OCI-LY1 (cell line): ENCODE results near the gene PKIB.

Experiments
- H2AFZ ChIP-seq: fragments of 200-600 bp; sonication (generic), shearing (Covaris generic); 2 replicates; pipeline ENCODE4 v1.6.0; 2014; ENCODE audit warnings: antibody characterized with exemption, mild to moderate bottlenecking, low read length
- H3F3A ChIP-seq: fragments of 200-600 bp; sonication (generic), shearing (Covaris generic); 2 replicates; pipeline ENCODE4 v1.6.0; 2014; ENCODE audit warnings: mild to moderate bottlenecking, antibody characterized with exemption, low read length, moderate library complexity; ENCODE audit not compliant: insufficient read depth
- H3K27ac ChIP-seq: fragments of 200-600 bp; sonication (generic); 2 replicates; pipeline ENCODE4 v1.5.1; 2014; ENCODE audit warnings: low read length, mixed run types, mild to moderate bottlenecking, low read depth; ENCODE audit not compliant: poor library complexity, severe bottlenecking
- H3K27me3 ChIP-seq: fragments of 200-600 bp; sonication (generic); 2 replicates; pipeline ENCODE4 v1.6.0; 2014; ENCODE audit warnings: antibody characterized with exemption, mild to moderate bottlenecking, low read length, moderate library complexity; ENCODE audit not compliant: insufficient read depth
- H3K36me3 ChIP-seq: fragments of 200-600 bp; sonication (generic); 2 replicates; pipeline ENCODE4 v1.6.1; 2014; ENCODE audit warnings: mild to moderate bottlenecking, antibody characterized with exemption, low read length, moderate library complexity, mixed read lengths; ENCODE audit not compliant: insufficient read depth
- H3K4me1 ChIP-seq: fragments of 200-600 bp; sonication (generic); 2 replicates; pipeline ENCODE4 v1.5.1; 2014; ENCODE audit warnings: mild to moderate bottlenecking, low read length, moderate library complexity; ENCODE audit not compliant: insufficient read depth, severe bottlenecking
- H3K4me2 ChIP-seq: fragments of 200-600 bp; sonication (generic), shearing (Covaris generic); 2 replicates; pipeline ENCODE4 v1.6.1; 2014; ENCODE audit warnings: low read length
- H3K4me3 ChIP-seq: fragments of 200-600 bp; sonication (generic); 2 replicates; pipeline ENCODE4 v1.5.1; 2014; ENCODE audit warnings: low read length, low read depth, mild to moderate bottlenecking, mixed read lengths; ENCODE audit not compliant: poor library complexity, severe bottlenecking
- H3K79me2 ChIP-seq: fragments of 200-600 bp; shearing (Covaris generic); 2 replicates; pipeline ENCODE4 v1.6.1; 2016; ENCODE audit warnings: mixed run types, low read length, mixed read lengths; ENCODE audit not compliant: insufficient read depth
- H3K9ac ChIP-seq: fragments of 200-600 bp; sonication (generic), shearing (Covaris generic); 2 replicates; pipeline ENCODE4 v1.6.1; 2014; ENCODE audit warnings: mild to moderate bottlenecking, low read length, mixed read lengths
- H3K9me2 ChIP-seq: fragments of 200-600 bp; sonication (generic), shearing (Covaris generic); 2 replicates; pipeline ENCODE4 v1.6.1; 2014; ENCODE audit warnings: low read depth, mild to moderate bottlenecking, low read length, mixed read lengths
- H3K9me3 ChIP-seq: fragments of 200-600 bp; shearing (Covaris generic); 2 replicates; pipeline ENCODE4 v1.6.1; 2014; ENCODE audit warnings: low read length, mixed read lengths
- H4K20me1 ChIP-seq: fragments of 200-600 bp; sonication (generic), shearing (Covaris generic); 2 replicates; pipeline ENCODE4 v1.6.0; 2016; ENCODE audit warnings: mild to moderate bottlenecking, low read length; ENCODE audit not compliant: insufficient read depth
- CTCF ChIP-seq: fragments of 200-600 bp; sonication (generic), shearing (Covaris generic); IDR thresholded peaks from 2 replicates; pipeline ENCODE4 v1.5.1; 2017; ENCODE audit warnings: mild to moderate bottlenecking, antibody characterized with exemption, low read length, moderate library complexity, mixed read lengths
- EZH2 ChIP-seq: fragments of 200-600 bp; sonication (generic), shearing (Covaris generic); IDR thresholded peaks from 2 replicates; pipeline ENCODE4 v1.8.0; 2017; ENCODE audit warnings: borderline replicate concordance, mixed run types, mild to moderate bottlenecking, antibody characterized with exemption, low read length, moderate library complexity, mixed read lengths

PKIB gene

GRCh38 chr6:122616877-122617276 is 6.7 kb downstream of the PKIB start:
- Histone ChIP-seq H3K4me3 (no peak overlapping the region), H3K79me2 (no peaks in the 10 kb centered on the region), H3K9me3 (no peaks in the 10 kb centered on the region), H3K4me2 (no peak overlapping the region), H3K9me2 (no peaks in the 10 kb centered on the region), H3K27ac (no peak overlapping the region), H2AFZ (no peak overlapping the region), H3K27me3 (no peaks in the 10 kb centered on the region), H3K4me1 (no peaks in the 10 kb centered on the region), H3K36me3 (no peaks in the 10 kb centered on the region), H3F3A (no peaks in the 10 kb centered on the region), H4K20me1 (no peaks in the 10 kb centered on the region), H3K9ac (no peak overlapping the region)
- no peak for TF ChIP-seq EZH2
- TF ChIP-seq CTCF = no peak

- H3K4me2 ChIP-seq = no peak overlapping the region
- H3K36me3 ChIP-seq = no peaks in the 10 kb centered on the region
- H3K4me3 ChIP-seq = no peak overlapping the region
- no peak overlapping the region for H3K9ac ChIP-seq
- H3K27ac ChIP-seq = no peak overlapping the region
- no peaks in the 10 kb centered on the region for H3K9me3 ChIP-seq
- no peaks in the 10 kb centered on the region for H3K27me3 ChIP-seq
- no peak overlapping the region for H2AFZ ChIP-seq
- H3K4me1 ChIP-seq = no peaks in the 10 kb centered on the region
- H4K20me1 ChIP-seq = no peaks in the 10 kb centered on the region
- H3K79me2 ChIP-seq = no peaks in the 10 kb centered on the region
- TF ChIP-seq EZH2 (no peak), CTCF (no peak)
- H3F3A ChIP-seq = no peaks in the 10 kb centered on the region
- no peaks in the 10 kb centered on the region for H3K9me2 ChIP-seq
Observed at GRCh38 chr6:122619309-122619708, 9.1 kb downstream of the PKIB start.

- TF ChIP-seq EZH2 (no peak), CTCF (no peak)
- H3K79me2 ChIP-seq = no peaks in the 10 kb centered on the region
- H4K20me1 ChIP-seq = no peaks in the 10 kb centered on the region
- H3K9me2 ChIP-seq = no peaks in the 10 kb centered on the region
- H3K4me1 ChIP-seq = no peaks in the 10 kb centered on the region
- H3F3A ChIP-seq = no peaks in the 10 kb centered on the region
- no peak overlapping the region for H3K4me3 ChIP-seq
- H3K9me3 ChIP-seq = no peaks in the 10 kb centered on the region
- no peak overlapping the region for H2AFZ ChIP-seq
- H3K27ac ChIP-seq = no peak overlapping the region
- no peak overlapping the region for H3K4me2 ChIP-seq
- no peaks in the 10 kb centered on the region for H3K27me3 ChIP-seq
- no peak overlapping the region for H3K9ac ChIP-seq
- no peaks in the 10 kb centered on the region for H3K36me3 ChIP-seq
Observed at GRCh38 chr6:122620428-122620827, 10.2 kb downstream of the PKIB start.
